Measurements from ENCODE around the gene HNRNPA2B1.

GRCh38 chr7:26192485-26193087 is 8.0 kb downstream of the HNRNPA2B1 start:
- TF ChIP-seq CTCF (IDR thresholded peaks at IDR 0.05; ENCODE audit: low read depth, low read length, poor library complexity, severe bottlenecking), result no peak
- no peak for TF ChIP-seq EZH2phosphoT487 (IDR thresholded peaks at IDR 0.05; ENCODE audit: borderline replicate concordance, low read length)

Data from DOHH2 (cell line).